NB4 (cell line): Measurements from ENCODE around the gene ARMC9.

ENCODE experiments used
- CTCF ChIP-seq: IDR thresholded peaks from one replicate; pipeline ENCODE4 v1.5.1; 2012; ENCODE audit warnings: low read depth, low read length
- POLR2A ChIP-seq: IDR thresholded peaks from 2 replicates; pipeline ENCODE4 v1.6.1; 2011; ENCODE audit warnings: mild to moderate bottlenecking; ENCODE audit not compliant: insufficient read length; ENCODE audit errors: extremely low read depth

- TF ChIP-seq POLR2A: no peak
- TF ChIP-seq CTCF: no peak
These were observed 162.5 kb downstream of the ARMC9 start for GRCh38 chr2:231360881-231361371.
